SKM-1 (cell line): ENCODE measurements around the gene SMIM9.
A peak's percentile ranks its signal among the peaks of the same experiment; 100 is the strongest.
"Not testable (repeated sequence)": the region's sequence is repeated elsewhere in the genome, so short reads cannot be mapped to it uniquely, and the experiment has no call there.

ENCODE experiments used
- DNase-seq: peaks from one replicate; lab custom pipeline; 2025; ENCODE audit not compliant: unreplicated experiment; lab: John Stamatoyannopoulos, UW

Gene SMIM9

DNA sequence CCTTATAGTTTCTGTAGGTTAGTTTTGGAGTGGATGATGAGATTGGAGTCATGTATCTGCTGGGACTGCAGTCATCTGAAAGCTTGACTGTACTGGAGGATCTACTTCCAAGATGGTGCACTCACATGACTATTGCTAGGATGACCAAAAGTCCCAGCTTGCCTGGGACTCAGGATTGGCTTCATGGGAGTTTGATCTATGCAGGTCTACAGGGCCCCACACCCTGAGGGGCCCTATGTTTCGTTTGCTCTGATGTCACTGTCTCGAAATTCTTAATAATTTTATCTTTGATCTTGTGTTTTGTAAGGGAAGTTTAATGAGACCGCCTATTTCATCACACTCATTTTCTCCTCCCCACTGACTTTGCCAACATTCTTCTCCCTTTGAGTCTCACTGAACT, at the start of gene SMIM9:
Gene SMIM9, minus strand, starts transcription at position 101 of the 400 bp plus-strand sequence. CDS start 3,806 bp downstream, outside the sequence.
- DNase-seq = no peak

DNA sequence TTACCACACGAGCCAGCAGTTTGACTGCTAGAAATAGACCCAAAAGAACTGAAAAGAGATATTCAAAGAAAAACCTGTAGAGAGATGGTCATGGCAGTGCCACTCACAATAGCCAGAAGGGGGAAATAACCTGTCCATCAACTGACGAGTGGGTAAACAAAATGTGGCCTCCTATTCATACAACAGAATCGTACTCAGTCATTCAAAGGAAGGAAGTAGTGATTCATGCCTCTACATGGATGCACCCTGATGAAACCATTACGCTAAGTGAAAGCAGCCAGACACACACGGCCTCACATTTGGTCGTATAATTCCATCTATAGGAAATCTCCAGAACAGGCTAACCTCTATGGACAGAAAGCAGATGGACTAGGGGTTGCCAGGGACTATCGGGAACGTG, 49.6 kb upstream of the SMIM9 start:
- DNase-seq = not testable (repeated sequence)

DNA sequence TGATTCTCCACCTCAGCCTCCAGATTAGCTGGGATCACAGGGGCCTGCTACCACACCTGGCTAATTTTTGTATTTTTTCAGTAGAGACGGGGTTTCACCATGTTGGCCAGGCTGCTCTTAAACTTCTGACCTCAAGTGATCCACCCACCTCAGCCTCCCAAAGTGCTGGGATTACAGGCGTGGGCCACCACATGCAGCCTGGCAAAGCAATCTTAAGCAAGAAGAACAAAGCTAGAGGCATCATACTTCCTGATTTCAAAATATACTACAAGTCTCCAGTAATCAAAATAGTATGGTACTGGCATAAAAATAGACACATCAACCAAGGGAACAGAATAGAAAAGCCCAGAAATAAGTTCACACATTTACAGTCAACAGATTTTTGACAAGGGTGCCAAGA, 38.9 kb upstream of the SMIM9 start:
- DNase-seq = no peak

DNA sequence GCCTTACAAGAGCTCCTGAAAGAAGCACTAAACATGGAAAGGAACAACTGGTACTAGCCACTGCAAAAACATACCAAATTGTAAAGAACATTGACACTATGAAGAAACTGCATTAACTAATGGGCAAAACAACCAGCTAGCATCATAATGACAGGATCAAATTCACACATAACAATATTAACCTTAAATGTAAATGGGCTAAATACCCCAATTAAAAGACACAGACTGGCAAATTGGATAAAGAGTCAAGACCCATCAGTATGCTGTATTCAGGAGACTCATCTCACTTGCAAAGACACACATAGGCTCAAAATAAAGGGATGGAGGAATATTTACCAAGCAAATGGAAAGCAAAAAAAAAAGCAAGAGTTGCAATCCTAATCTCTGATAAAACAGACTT, 34.1 kb upstream of the SMIM9 start:
- DNase-seq = not testable (repeated sequence)

DNA sequence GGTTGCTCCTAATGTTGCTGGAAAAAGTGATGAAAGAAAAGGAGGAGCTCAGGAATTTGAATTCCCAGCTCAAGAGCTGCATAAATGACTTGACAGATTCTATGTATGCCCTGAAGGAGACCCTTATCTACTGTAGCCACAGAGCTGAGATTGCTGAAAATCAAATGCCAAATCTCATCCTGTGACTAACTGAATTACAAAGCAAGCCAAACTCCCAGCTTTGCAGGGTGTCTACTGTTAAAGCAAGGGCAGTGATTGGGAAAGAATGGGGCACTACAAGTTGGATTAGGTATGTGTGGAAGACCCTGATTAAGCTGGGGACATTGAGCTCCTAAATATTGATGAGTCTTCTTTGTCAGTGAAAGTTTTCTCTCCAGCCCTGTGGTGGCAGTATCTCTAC, 20.8 kb upstream of the SMIM9 start:
- no peak for DNase-seq

DNA sequence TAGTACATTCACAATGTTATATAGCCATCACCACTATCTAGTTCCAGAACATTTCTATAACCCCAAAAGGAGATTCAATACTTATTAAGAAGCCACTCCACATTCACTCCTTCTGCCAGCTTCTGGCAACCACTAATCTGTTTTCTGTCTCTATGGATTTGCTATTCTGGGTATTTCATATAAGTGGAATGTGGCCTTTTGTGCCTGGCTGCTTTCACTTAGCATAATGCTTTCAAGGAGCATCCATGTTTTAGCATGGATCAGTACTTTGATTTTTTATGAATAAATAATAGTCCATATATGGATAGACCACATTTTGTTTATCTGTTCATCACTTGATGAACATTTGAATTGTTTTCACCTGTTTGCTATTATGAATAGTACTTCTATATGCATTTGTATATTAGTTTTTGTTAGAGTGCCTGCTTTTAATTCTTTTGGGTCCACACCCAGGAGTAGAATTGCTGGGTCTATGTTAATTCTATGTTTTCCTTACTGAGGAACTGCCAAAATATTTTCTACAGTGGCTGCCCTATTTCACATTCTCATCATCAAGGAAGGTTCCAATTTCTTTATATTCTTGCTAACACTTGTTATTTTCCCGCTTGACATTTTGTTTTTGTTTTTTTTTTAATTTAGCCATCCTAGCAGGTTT, 16.6 kb upstream of the SMIM9 start:
- DNase-seq = no peak

DNA sequence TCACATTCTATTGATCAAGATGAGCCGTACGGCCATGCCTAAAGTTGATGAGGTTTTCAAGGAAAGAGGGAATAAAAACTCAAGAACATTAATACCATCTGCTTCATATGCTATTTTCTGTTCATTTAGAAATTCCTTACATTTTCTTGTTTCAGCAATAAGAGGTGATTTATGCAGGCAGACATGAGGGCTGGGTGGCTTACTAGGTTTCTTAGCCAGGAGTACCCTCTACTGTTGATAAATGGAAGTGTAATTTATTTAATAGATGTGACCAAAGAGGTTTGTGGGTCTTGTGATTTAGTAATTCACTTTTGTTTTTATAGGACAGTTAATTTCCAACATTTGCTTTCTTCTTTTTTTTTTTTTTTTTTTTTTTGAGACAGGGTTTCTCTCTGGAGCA, 6.4 kb upstream of the SMIM9 start:
- peak; percentile 1 for DNase-seq

DNA sequence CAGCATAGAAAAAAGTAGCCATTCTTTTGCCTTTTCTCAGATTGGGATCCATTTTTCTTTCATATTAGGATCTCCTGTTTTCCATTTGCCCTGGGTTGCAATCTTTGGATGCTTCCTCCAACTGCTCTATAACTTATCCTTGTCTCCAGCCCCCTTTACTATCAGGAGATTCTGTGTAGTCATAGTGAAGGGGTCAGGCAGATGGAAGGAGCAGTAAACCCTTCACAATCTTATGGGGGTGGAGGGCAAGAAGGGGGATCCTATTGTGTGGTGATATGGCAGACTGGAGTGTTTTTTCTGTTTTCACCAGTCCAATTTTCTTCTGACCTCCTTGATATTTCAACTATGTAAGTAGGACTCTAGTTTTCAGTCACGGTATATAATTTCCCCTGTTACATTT, 1.7 kb upstream of the SMIM9 start:
- no peak for DNase-seq

DNA sequence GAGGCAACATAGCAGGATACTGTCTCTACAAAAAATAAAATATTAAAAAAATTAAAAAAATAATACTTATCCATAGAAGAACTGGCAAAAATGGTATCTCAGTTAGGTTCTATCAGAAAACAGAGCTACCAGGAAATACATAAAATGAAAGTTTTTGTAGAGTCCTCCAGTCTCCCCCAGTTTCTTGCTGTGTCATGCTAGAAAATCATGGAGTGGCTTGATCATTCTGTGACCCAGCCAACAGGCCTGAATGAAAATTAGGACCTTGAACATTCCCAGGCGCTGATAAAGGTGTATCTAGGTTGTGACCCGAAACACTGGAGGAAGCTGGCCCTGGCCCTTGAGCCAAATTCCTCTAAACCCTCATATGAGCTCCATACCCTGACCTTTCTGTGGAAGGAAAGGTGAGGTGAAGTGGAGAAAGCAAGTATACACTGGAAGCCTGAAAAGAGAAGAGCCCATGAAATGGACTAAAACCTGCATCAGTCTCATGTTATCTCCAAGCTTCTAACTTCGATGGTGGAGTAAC, 652 bp downstream of the SMIM9 start:
- no peak for DNase-seq

DNA sequence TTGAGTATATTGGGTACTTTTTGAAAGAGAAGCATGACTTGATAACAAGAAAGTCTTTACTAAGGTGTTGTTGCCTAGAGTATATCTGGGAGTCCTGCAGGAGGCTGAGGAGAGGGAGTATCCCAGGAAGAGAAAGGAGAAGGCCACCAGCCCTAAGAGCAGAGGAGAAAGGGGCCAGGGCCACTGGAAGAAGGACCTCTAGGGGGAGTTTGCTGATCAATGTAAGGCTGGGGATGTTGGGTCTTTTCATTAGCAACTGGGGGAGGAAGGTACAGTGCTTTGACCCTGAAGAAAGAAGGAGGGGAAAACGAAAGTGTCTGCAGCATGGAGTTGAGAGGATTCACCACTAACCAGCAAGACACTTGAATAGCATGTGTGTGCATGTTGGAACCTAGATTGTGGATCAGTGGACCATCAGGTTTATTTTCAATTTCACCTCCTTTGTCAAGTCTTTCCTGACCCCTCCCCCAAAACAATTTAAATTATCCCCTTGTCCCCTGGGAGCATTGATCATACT, 4.5 kb downstream of the SMIM9 start:
- DNase-seq = no peak

DNA sequence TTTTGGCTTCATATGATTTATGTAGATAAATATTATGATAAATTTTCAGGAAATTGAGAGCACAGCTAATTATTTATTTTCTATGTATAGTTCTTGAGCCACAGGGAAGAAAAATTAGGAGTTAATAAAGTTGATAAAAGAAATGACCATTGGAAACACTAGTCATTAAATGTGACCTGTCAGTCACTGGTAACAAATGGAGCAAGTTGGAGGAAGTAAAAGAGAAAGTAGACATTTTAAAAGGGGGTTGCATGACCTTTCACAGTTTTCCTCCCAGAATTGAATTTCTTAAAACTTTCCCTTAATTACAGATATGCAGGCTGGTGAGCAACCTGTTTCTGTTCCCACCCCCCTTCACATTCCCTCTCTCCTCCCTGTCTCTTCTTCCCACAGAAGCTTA, 5.3 kb downstream of the SMIM9 start:
- no peak for DNase-seq

DNA sequence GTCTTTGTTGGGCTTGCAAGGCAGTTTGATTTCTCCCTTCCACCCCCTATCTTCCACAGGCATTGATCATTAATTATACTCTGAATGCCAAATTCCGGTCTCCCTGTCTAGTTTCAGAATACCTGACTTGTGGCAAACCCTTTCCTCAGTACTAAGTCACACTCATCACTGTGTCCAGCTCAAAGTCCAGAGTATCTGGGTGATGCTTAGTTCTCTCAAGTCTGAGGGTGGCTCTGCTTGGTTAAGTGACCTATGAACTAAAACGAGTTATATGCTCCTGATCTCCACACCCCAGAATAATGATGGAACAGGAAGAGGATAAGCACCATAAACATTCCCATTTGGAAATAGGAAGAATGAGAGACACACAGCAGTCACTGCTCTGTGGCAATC, 6.5 kb downstream of the SMIM9 start:
- no peak for DNase-seq

DNA sequence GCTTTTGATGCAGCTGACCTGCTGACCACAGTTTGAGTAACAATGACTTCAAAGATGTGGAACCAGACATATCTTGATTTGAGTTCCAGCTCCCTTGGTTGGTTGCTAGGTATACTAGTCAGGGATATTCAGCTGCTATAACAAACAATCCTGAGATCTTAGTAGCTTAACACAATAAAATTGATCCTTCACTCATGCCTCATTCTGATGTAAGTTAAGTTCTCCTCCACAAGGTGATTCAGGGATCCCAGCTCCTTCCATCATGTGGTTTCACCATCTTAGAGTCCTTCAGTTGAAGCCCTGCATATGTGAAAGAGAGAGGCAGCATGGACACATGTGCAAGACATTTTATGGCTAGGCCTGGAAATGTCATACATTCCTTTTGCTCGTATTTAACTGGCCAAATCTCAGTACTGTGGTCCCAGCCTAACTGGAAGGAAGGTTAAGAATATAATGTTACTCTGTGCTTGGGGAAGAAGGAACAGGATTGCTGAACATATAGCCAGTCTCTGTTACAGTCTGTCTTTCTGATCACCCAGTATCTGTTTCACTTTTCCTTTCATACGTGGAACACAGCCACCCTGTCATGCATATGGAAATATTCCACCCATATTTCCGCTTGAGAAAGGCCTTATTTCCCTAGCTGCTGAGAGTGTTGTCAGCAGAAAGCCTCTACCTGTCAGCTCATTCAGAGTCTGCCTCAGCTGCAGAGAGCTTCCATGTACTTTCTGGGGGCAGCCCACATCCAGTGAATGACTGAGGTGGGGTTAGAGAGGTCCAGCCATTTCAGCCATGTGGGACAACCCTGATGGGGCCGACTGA, 7.1 kb downstream of the SMIM9 start:
- DNase-seq = no peak

DNA sequence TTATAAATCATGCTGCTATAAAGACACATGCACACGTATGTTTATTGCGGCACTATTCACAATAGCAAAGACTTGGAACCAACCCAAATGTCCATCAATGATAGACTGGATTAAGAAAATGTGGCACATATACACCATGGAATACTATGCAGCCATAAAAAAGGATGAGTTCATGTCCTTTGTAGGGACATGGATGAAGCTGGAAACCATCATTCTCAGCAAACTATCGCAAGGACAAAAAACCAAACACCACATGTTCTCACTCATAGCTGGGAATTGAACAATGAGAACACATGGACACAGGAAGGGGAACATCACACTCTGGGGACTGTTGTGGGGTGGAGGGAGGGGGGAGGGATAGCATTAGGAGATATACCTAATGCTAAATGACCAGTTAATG, 8.9 kb downstream of the SMIM9 start:
- not testable (repeated sequence) for DNase-seq

DNA sequence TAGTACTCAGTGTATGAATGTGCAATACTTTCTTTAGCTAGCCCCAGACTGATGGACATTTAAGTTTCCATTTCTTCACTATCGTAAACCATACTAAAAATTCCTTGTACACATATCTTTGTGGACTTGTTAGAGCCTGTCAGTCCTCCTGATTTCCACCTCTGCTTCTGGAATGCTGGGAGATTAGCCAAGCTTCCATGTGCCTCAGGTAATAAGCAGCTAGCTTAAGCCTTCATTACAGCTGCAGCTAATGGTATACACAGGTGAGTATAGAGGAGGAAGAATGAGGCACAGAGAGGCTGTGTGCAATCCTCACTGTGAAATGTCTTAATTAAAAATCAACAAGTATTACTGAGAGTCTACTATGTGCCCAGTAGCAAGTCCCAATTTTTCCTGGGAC, 9.8 kb downstream of the SMIM9 start:
- no peak for DNase-seq

DNA sequence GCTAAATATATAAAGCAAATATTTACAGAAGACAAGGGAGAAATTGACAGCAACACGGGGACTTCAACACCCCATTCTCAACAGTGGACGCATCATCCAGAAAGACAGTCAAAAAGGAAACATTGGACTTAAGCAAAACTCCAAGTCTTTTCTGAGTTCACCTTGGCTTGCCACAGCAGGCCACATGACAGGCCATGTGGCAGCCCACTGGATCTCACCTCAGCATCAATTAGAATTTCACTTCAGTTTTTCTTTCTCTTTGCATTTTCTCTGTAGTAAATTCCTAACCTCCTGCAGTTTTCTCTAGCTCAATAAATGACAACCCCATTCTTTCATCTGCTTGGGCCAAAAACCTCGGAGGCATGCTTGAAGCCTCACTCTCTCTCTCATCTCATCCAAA, 12.4 kb downstream of the SMIM9 start:
- no peak for DNase-seq

DNA sequence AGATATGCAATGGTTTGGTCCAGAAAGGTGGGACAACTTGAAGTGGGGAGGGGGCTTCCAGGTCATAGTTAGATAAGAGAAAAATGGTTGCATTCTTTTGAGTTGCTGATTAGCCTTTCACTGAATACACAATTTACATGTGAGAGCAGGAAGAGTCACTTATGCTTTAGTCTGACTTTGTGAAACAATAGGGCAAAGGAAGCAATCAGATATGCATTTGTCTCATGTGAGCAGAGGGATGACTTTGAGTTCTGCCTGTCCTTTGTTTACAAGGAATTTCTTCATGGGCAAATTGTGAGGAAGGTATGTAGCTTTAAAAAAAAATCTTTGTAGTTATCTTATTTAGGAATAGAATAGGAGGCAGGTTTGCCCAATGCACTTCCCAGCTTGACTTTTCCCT, 12.9 kb downstream of the SMIM9 start:
- no peak for DNase-seq

DNA sequence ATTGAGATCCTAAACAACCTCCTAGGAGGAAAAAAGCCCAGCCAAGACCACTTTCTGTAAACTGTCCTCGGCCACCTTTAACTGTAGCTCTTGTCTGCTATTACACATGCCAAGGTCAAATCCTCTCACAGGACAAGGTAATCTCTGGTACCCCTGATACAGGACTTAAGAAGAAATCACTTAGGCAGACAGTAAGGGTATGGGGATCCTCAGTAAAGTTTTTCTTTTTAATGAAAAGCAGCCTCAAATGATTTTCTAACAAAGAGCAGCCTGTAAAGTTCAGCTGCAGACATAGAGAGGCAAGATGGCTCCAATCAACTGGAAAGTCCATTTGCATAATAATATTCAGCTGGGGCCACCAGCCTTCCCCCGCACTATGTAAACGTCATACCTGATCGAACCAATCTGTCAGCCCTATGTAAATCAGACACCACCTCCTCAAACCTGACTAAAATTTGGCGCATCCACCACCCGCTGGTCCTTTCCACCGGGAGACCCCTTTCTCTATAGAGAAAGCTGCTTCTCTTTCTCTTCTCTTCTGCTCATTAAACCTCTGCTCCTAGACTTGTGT, 14.6 kb downstream of the SMIM9 start:
- DNase-seq = no peak

DNA sequence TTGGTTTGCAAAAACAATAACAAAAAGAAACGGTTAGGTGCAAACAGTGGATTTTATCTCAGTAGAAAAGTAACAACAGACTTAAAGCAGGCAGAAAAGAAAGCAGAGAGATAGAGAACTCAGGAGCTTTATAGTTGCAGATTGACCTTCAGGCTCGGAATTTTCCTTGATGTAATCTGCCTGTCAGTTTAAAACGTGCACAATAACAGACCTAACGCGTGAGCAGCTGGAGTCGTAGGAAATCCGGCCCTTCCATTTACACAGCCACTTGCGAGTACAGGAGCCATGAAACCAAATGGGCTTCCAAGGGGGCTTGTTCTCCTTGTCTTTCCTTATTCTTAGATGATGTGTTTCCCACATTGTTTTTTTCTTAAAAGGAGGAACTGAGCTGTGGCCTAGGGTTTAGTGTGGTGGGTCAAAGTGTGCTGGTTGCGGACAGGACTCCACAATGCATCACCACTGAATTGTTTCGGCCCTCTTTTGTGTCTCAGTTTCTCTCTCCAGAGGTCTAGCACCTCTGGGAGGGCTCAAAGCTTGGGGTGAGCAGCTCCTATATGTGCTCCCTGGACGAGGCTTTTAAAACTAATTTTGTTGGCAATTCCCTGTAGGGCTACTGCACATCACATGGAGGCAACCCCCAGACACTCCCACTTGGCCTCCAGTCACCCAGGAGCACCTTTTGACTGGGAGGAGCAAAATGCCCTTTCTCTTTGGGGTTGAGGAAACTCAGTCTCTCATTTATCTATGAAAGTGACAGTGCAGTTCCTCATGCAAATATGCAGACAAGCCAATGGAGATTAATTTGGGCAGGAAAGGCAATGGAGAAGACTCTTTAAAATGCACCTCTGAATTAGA, 15.3 kb downstream of the SMIM9 start:
- DNase-seq = no peak

DNA sequence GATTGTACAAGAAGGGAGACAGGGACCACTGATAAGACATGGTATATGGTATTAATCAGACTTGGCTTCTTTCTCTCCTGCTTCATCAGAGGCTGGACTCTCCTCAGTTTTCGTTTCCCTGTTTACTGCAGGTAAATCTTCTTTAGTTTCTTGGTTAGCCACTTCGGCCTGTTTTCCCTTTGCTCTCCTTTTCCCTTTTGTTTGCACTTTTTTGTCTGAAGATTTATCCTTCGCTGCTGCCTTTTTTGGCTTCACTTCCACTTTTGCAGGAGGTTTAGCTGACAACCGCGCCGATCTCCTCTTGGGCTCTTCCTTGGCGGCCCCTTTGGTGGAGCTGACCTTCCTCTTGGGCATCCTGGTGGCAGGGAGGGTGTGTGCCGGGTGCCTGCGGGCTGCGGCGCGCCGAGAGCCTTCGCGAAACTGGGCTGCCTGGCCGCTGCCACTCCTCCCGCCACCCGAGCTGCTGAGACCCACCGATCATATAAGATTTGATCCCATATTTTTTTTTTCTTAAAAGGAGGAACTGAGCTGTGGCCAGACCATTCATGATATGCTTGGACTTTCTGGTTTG, 17.3 kb downstream of the SMIM9 start:
- not testable (repeated sequence) for DNase-seq
